ENCODE measurements around the gene SLC43A1. TPM values are rescaled to one million over a fixed set of nuclear protein-coding genes. Genes with fewer than 3 reads are reported as not detected.

The SLC43A1 gene
- total RNA-seq, 1 donor from 2014 or later, result 16.2 TPM

- no peaks in the 10 kb centered on the region for H3K9me3 Mint-ChIP-seq (ENCODE audit: unreplicated experiment)
- no peaks in the 10 kb centered on the region for H3K36me3 Mint-ChIP-seq (ENCODE audit: unreplicated experiment)
- H3K4me3 Mint-ChIP-seq (ENCODE audit: unreplicated experiment), result peak overlapping the region; percentile 92
- no peak for TF ChIP-seq CTCF (IDR thresholded peaks at IDR 0.05)
- H3K27me3 Mint-ChIP-seq (ENCODE audit: unreplicated experiment), result peaks cover 9% of the 10 kb centered on the region
- H3K27ac Mint-ChIP-seq (ENCODE audit: unreplicated experiment), result peak overlapping the region; percentile 56
- DNase-seq (ENCODE audit: extremely low spot score, unreplicated experiment), result no peak
- H3K4me1 Mint-ChIP-seq (ENCODE audit: unreplicated experiment), result peaks cover 15% of the 10 kb centered on the region
Observed at GRCh38 chr11:57530215-57530595, 14.7 kb upstream of the SLC43A1 start.

GRCh38 chr11:57529012-57529411 lies 13.5 kb upstream of the SLC43A1 start:
- TF ChIP-seq CTCF (IDR thresholded peaks at IDR 0.05), result no peak
- no peak for DNase-seq (ENCODE audit: extremely low spot score, unreplicated experiment)
- Mint-ChIP-seq H3K36me3 (ENCODE audit: unreplicated experiment) (peaks cover 3% of the 10 kb centered on the region), H3K4me3 (ENCODE audit: unreplicated experiment) (no peak overlapping the region), H3K27me3 (ENCODE audit: unreplicated experiment) (peaks cover 2% of the 10 kb centered on the region), H3K9me3 (ENCODE audit: unreplicated experiment) (no peaks in the 10 kb centered on the region), H3K4me1 (ENCODE audit: unreplicated experiment) (peaks cover 15% of the 10 kb centered on the region), H3K27ac (ENCODE audit: unreplicated experiment) (no peak overlapping the region)

GRCh38 chr11:57527056-57527631 lies 11.6 kb upstream of the SLC43A1 start:
- no peak overlapping the region for H3K27ac Mint-ChIP-seq (ENCODE audit: unreplicated experiment)
- peaks cover 3% of the 10 kb centered on the region for H3K36me3 Mint-ChIP-seq (ENCODE audit: unreplicated experiment)
- DNase-seq (ENCODE audit: extremely low spot score, unreplicated experiment), result no peak
- TF ChIP-seq CTCF (IDR thresholded peaks at IDR 0.05), result peak; percentile 95
- H3K4me1 Mint-ChIP-seq (ENCODE audit: unreplicated experiment), result peaks cover 15% of the 10 kb centered on the region
- no peaks in the 10 kb centered on the region for H3K27me3 Mint-ChIP-seq (ENCODE audit: unreplicated experiment)
- no peak overlapping the region for H3K4me3 Mint-ChIP-seq (ENCODE audit: unreplicated experiment)
- no peaks in the 10 kb centered on the region for H3K9me3 Mint-ChIP-seq (ENCODE audit: unreplicated experiment)

- Mint-ChIP-seq H3K27me3 (ENCODE audit: unreplicated experiment) (no peaks in the 10 kb centered on the region), H3K27ac (ENCODE audit: unreplicated experiment) (no peak overlapping the region), H3K9me3 (ENCODE audit: unreplicated experiment) (no peaks in the 10 kb centered on the region), H3K4me3 (ENCODE audit: unreplicated experiment) (no peak overlapping the region), H3K36me3 (ENCODE audit: unreplicated experiment) (peaks cover 3% of the 10 kb centered on the region), H3K4me1 (ENCODE audit: unreplicated experiment) (no peaks in the 10 kb centered on the region)
- DNase-seq (ENCODE audit: extremely low spot score, unreplicated experiment), result no peak
- TF ChIP-seq CTCF (IDR thresholded peaks at IDR 0.05), result no peak
Observed at GRCh38 chr11:57523419-57523818, 7.9 kb upstream of the SLC43A1 start.

- TF ChIP-seq CTCF (IDR thresholded peaks at IDR 0.05), result no peak
- H3K27ac Mint-ChIP-seq (ENCODE audit: unreplicated experiment), result no peak overlapping the region
- H3K27me3 Mint-ChIP-seq (ENCODE audit: unreplicated experiment), result no peaks in the 10 kb centered on the region
- no peak overlapping the region for H3K4me3 Mint-ChIP-seq (ENCODE audit: unreplicated experiment)
- no peak for DNase-seq (ENCODE audit: extremely low spot score, unreplicated experiment)
- H3K36me3 Mint-ChIP-seq (ENCODE audit: unreplicated experiment), result peaks cover 3% of the 10 kb centered on the region
- H3K4me1 Mint-ChIP-seq (ENCODE audit: unreplicated experiment), result peaks cover under 1% of the 10 kb centered on the region
- no peaks in the 10 kb centered on the region for H3K9me3 Mint-ChIP-seq (ENCODE audit: unreplicated experiment)
Observed at GRCh38 chr11:57521116-57521515, 5.6 kb upstream of the SLC43A1 start.

All from osteocyte (in vitro differentiated cells).